ENCODE results near the gene YPEL1.

GRCh38 chr22:21726650-21727049 is 8.9 kb downstream of the YPEL1 start:
- TF ChIP-seq POLR2A (IDR thresholded peaks at IDR 0.05) (no peak), EP300 (IDR thresholded peaks at IDR 0.05) (no peak)
